WI38 (cell line): ENCODE results near the gene RALY.

ENCODE experiments used
- H3K4me3 ChIP-seq: 2 replicates; pipeline ENCODE4 v1.5.1; 2011; ENCODE audit warnings: low read depth, mild to moderate bottlenecking, control low read depth, low read length
- TF ChIP-seq, protein P1 (sequence below): IDR thresholded peaks from 2 replicates; pipeline ENCODE4 v1.5.1; 2012; ENCODE audit warnings: low read depth, mild to moderate bottlenecking, control low read depth, low read length

The RALY gene

DNA sequence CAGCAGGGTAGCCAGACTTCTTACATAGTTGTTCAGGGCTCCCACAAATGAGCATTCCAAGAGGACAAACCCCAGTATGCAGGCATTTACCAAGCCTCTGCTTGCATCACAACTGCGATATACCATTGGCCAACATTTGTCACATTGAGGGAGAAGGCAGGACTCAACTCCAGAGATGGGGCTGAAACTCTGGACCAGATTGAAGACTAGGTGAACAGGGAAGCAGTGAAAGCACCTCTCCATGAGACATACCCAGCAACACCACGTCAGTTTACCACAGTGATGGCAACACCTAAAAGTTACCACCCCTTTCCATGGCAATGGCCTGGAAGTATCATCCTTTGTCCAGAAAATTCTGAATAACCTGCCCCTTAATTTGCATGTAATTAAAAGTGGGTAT lies 7.9 kb upstream of the RALY start:
- no peak overlapping the region for H3K4me3 ChIP-seq
- TF ChIP-seq, protein P1, sequence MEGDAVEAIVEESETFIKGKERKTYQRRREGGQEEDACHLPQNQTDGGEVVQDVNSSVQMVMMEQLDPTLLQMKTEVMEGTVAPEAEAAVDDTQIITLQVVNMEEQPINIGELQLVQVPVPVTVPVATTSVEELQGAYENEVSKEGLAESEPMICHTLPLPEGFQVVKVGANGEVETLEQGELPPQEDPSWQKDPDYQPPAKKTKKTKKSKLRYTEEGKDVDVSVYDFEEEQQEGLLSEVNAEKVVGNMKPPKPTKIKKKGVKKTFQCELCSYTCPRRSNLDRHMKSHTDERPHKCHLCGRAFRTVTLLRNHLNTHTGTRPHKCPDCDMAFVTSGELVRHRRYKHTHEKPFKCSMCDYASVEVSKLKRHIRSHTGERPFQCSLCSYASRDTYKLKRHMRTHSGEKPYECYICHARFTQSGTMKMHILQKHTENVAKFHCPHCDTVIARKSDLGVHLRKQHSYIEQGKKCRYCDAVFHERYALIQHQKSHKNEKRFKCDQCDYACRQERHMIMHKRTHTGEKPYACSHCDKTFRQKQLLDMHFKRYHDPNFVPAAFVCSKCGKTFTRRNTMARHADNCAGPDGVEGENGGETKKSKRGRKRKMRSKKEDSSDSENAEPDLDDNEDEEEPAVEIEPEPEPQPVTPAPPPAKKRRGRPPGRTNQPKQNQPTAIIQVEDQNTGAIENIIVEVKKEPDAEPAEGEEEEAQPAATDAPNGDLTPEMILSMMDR, result no peak

DNA sequence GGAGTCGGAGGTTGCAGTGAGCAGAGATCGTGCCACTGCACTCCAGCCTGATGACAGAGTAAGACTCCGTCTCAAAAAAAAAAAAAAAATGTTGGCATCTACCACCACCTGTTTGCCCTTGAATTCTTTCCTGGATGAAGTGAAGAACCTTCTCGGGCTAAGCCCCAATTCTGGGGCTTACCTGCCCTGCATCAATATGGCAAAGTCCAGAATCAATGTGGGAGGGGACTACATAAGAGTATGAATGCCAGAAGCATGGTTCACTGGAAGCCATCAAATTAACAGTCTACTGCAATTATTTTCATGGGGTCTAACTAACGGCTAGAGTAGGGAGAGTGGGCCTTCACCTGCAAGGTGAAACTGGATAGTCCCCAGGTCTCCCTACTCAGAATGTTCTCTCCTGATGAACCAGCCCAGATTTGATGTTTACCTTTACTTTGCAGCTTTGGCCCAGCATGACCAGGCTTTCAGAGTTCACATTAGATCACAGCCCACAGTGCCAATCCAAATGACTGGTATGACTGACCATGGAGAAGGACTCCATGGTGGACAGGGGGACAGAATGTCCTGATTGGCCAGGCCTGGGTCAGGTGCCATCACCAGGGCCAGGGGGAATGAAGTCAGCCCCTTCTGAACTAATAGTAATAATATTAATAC lies 7.0 kb upstream of the RALY start:
- TF ChIP-seq, protein P1, result no peak
- no peak overlapping the region for H3K4me3 ChIP-seq

DNA sequence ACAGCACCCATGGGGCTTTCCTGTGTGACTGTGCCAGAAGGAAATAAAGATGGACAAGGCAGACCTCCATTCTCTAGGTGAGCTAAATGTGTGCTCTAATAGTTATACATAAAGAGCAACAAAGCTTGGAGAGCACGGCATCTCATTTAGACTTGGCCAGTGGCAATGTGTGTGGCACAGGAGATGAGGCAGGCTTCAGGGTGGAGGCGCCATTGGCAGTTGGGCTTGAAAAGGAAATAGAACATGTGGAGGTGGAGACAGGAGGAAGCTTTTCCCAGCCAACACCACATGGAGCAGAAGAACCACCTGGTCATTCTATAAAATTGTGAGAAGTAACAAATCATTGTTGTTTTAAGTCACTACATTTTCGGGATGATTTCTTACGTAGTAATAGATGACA lies 3.6 kb upstream of the RALY start:
- no peak overlapping the region for H3K4me3 ChIP-seq
- TF ChIP-seq, protein P1, result no peak

GRCh38 chr20:33991502-33991901 lies 2.2 kb upstream of the RALY start:
- H3K4me3 ChIP-seq, result no peak overlapping the region
- TF ChIP-seq, protein P1, result no peak

DNA sequence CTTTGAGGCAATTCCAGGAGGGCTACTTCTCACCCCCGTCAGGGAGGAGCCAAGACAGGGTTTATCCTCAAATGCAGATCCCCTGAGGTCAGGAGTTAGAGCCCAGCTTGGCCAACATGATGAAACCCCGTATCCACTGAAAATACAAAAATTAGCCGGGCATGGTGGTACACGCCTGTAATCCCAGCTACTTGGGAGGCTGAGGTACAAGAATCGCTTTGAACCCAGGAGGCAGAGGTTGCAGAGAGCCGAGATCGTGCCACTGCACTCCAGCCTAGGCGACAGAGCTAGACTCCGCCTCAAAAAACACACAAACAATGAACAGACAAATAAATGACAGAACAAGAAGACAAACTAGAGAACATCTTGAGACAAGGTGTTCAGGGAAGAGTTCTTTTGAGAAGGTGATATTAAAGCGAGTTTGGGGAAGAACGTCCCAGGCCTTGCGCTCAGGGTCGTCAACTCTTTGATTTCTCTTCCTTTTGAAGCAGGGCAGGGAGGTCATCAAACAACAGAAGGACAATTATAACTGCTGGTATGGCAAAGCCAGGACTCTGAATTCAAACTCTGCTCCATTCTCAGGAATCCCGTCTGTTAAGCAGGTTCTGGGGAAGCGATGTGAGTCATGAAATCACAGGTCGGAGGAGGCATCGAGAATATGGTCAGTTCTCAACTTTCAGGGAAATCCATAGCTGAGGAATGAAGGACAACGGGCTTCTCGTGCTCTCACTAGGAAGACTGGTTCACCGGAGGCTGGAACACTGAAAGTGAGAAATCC lies 1.4 kb upstream of the RALY start:
- H3K4me3 ChIP-seq, result peak overlapping the region; percentile 82
- TF ChIP-seq, protein P1, result no peak

- TF ChIP-seq, protein P1, result no peak
- H3K4me3 ChIP-seq, result peak overlapping the region; percentile 82
Observed at GRCh38 chr20:33992923-33993575, 662 bp upstream of the RALY start.
